AG09319 (cell line): ENCODE measurements around the gene GAPDHS.

Experiments
- DNase-seq: peaks from one replicate; pipeline ENCODE4 v3.0.0-alpha.2; 2010; ENCODE audit warnings: low read depth; ENCODE audit errors: extremely low read depth
- TF ChIP-seq, protein P1 (sequence below): IDR thresholded peaks from 2 replicates; pipeline ENCODE4 v1.5.1; 2011; ENCODE audit warnings: low read depth, mild to moderate bottlenecking, inconsistent platforms, low read length, moderate library complexity

GAPDHS gene

DNA sequence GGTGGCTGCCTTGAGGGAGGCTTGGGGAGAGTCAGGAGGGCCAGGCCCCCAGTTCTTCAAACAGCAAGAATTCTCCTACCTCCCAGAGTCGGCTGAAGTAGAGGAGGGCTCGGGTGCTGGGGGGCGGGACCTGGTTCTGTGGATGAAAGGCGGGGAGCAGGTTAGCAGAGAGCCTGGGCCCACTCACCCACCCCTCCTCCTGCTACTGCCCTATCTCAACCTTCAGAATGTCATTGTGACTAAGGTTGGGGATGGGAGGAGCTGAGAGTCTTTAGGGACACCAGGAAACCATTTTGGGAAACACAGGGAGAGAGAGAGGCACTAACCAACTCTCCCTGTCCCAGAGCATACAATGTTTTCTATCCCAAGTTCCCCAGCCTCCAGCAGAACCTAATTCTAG lies 30.5 kb upstream of the GAPDHS start:
- TF ChIP-seq, protein P1, sequence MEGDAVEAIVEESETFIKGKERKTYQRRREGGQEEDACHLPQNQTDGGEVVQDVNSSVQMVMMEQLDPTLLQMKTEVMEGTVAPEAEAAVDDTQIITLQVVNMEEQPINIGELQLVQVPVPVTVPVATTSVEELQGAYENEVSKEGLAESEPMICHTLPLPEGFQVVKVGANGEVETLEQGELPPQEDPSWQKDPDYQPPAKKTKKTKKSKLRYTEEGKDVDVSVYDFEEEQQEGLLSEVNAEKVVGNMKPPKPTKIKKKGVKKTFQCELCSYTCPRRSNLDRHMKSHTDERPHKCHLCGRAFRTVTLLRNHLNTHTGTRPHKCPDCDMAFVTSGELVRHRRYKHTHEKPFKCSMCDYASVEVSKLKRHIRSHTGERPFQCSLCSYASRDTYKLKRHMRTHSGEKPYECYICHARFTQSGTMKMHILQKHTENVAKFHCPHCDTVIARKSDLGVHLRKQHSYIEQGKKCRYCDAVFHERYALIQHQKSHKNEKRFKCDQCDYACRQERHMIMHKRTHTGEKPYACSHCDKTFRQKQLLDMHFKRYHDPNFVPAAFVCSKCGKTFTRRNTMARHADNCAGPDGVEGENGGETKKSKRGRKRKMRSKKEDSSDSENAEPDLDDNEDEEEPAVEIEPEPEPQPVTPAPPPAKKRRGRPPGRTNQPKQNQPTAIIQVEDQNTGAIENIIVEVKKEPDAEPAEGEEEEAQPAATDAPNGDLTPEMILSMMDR = no peak
- no peak for DNase-seq

GRCh38 chr19:35506011-35506410 lies 27.2 kb upstream of the GAPDHS start:
- DNase-seq = no peak
- TF ChIP-seq, protein P1 = no peak

- no peak for DNase-seq
- TF ChIP-seq, protein P1 = no peak
These were observed 25.7 kb upstream of the GAPDHS start for GRCh38 chr19:35507561-35507960.

GRCh38 chr19:35508129-35508528 lies 25.1 kb upstream of the GAPDHS start:
- TF ChIP-seq, protein P1 = no peak
- DNase-seq = no peak

DNA sequence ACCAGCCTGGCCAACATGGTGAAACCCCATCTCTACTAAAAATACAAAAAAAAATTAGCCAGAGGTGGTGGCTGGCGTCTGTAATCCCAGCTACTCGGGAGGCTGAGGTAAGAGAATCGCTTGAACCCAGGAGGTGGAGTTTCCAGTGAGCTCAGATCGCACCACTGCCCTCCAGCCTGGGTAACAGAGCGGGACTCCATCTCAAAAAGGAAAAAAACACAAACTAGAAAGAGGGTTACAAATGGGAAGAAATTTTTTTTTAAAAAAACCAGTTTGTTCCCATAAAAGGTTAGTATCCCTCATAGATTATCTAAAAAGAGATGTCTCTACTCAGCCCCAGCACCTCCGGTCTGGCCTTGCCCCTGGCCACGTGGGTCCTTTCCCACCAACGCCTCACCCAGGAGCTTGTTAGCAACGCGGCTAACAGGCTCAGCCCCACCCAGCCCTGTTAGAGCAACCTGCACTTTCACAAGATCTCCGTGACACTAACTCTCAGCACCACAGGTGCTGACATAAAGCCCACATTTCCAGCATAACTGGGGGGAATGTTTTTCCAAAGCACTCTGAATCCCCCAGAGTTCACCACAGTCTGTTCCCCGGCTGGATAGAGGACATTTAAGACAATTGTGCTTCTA lies 24.1 kb upstream of the GAPDHS start:
- no peak for DNase-seq
- TF ChIP-seq, protein P1 = no peak

- no peak for DNase-seq
- TF ChIP-seq, protein P1 = peak; percentile 90
These were observed 23.2 kb upstream of the GAPDHS start for GRCh38 chr19:35509861-35510625.

DNA sequence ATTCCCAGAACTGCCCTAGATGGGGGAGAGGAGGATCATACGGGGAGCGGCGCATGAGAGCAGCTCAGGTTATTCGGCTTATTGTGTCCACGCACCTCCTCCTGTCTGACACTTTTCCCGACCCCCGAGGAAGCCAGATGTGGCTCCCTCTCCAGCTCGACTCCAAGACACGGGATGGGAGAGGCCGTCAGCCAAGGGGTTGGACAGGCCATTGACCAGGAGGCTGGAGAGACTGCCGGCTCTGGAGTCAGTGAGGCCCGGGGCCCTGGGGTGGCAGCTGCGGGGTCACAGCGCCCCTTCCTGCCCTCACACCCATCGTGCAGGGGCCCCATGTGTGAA lies 22.7 kb upstream of the GAPDHS start:
- no peak for DNase-seq
- TF ChIP-seq, protein P1 = no peak
